HepG2 (cell line): ENCODE data around the gene PDLIM5. TPM values are rescaled to one million over a fixed set of nuclear protein-coding genes. Genes with fewer than 3 reads are reported as not detected.

Source experiments
- ATAC-seq: fragments of 200-7000 bp; cut with Tn5 transposase; 3 replicates; pipeline ENCODE4 v1.9.1; 2020; ENCODE audit warnings: mild to moderate bottlenecking, moderate library complexity
- BruUV-seq: library from RNA; stranded (reverse); fragments of 400-500 nt; replicated peaks from 2 replicates; lab custom pipeline; 2021; lab: Mats Ljungman, UMichigan
- CTCF ChIA-PET: fragments of 300-600 bp; formaldehyde crosslinking; extraction: SDS; loops from one replicate; lab custom pipeline; 2021; ENCODE audit warnings: low total read pairs, inconsistent platforms, low intra/inter-chr PET ratio; lab: Yijun Ruan, JAX
- POLR2A ChIA-PET: fragments of 350-600 bp; sonication (Branson Sonifier 250); formaldehyde crosslinking; loops from one replicate; lab custom pipeline; 2020; ENCODE audit warnings: antibody characterized with exemption, inconsistent platforms; lab: Yijun Ruan, JAX
- DNase-seq: peaks from one replicate; pipeline ENCODE4 v3.0.0-alpha.2; 2015; ENCODE audit warnings: low spot score
- FAIRE-seq: peaks from 3 replicates; lab custom pipeline; 2011; peaks lifted over from hg19 to GRCh38; lab: Jason Lieb, UNC
- H2AFZ ChIP-seq: one replicate; pipeline ENCODE4 v1.6.1; 2011; ENCODE audit warnings: low read length, inconsistent platforms
- H3K27ac ChIP-seq: fragments of 300-600 bp; 3 replicates; pipeline ENCODE4 v1.8.0; 2011; ENCODE audit warnings: mixed run types, mild to moderate bottlenecking, mixed read lengths, low read length, inconsistent platforms; ENCODE audit not compliant: insufficient read depth; ENCODE audit errors: extremely low read length
- H3K27me3 ChIP-seq, 2 experiments: fragments of 200-600 bp in 1 of 2; 2 replicates in 1 of 2; 3 replicates in 1 of 2; pipeline versions ENCODE4 v1.6.0 to v1.8.0; 2011; ENCODE audit warnings: low read length in 2 of 2, mild to moderate bottlenecking in 2 of 2, moderate library complexity in 2 of 2, inconsistent platforms in 1 of 2; ENCODE audit not compliant: insufficient read depth in 2 of 2, control insufficient read depth in 1 of 2
- H3K36me3 ChIP-seq, 2 experiments: fragments of 200-600 bp in 1 of 2; replicated peaks in 1 of 2; 2 replicates in 1 of 2; 3 replicates in 1 of 2; pipeline versions ENCODE4 v1.5.1 to v1.8.0; 2011; ENCODE audit warnings: low read length in 2 of 2, inconsistent platforms in 1 of 2; ENCODE audit not compliant: insufficient read depth in 2 of 2, control insufficient read depth in 1 of 2
- H3K4me1 ChIP-seq: 2 replicates; pipeline ENCODE4 v1.5.1; 2012; ENCODE audit warnings: low read length, inconsistent platforms; ENCODE audit not compliant: insufficient read depth
- H3K4me2 ChIP-seq: 2 replicates; pipeline ENCODE4 v1.6.0; 2011; ENCODE audit warnings: low read depth, low read length, inconsistent platforms
- H3K4me3 ChIP-seq, 3 experiments: fragments of 200-600 bp in 1 of 3; sonication (generic), shearing (Covaris generic) in 1 of 3; replicated peaks in 1 of 3; 2 replicates each; pipeline ENCODE4 v1.5.1; 2011 to 2016; ENCODE audit warnings: low read length in 3 of 3, inconsistent platforms in 2 of 3, low read depth in 2 of 3, mild to moderate bottlenecking in 2 of 3, control low read depth in 1 of 3, mixed read lengths in 1 of 3; ENCODE audit not compliant: insufficient read depth in 1 of 3
- H3K79me2 ChIP-seq: one replicate; pipeline ENCODE4 v1.6.1; 2011; ENCODE audit warnings: low read length, inconsistent platforms; ENCODE audit not compliant: insufficient read depth
- H3K9ac ChIP-seq: 2 replicates; pipeline ENCODE4 v1.6.0; 2011; ENCODE audit warnings: mild to moderate bottlenecking, low read depth, low read length, inconsistent platforms; ENCODE audit not compliant: insufficient read depth
- H3K9me3 ChIP-seq: 2 replicates; pipeline ENCODE4 v1.5.1; 2012; ENCODE audit warnings: mild to moderate bottlenecking, low read length
- H4K20me1 ChIP-seq: 2 replicates; pipeline ENCODE4 v1.6.0; 2011; ENCODE audit warnings: inconsistent platforms, mild to moderate bottlenecking, low read length, moderate library complexity; ENCODE audit not compliant: insufficient read depth
- CREB1 ChIP-seq, 2 experiments: fragments of 450-650 bp in 1 of 2; IDR thresholded peaks; 2 replicates each; pipeline ENCODE4 v1.6.1; 2016 to 2017; ENCODE audit warnings: control low read depth in 1 of 2, mild to moderate bottlenecking in 1 of 2, missing compliant biosample characterization in 1 of 2, missing genetic modification characterization in 1 of 2
- PRDM10 ChIP-seq: sonication (generic); formaldehyde crosslinking; IDR thresholded peaks from 2 replicates; pipeline ENCODE4 v1.4.0; 2020; ENCODE audit warnings: low read depth, missing genetic modification reagents
- SAP130 ChIP-seq: IDR thresholded peaks from 2 replicates; pipeline ENCODE4 v1.6.1; 2016; ENCODE audit warnings: low read depth
- TAF1 ChIP-seq: sonication (generic); formaldehyde crosslinking; IDR thresholded peaks from 2 replicates; pipeline ENCODE4 v1.4.0; 2020; ENCODE audit warnings: missing genetic modification reagents
- TCF7L2 ChIP-seq: IDR thresholded peaks from 2 replicates; pipeline ENCODE4 v1.6.1; 2011; ENCODE audit warnings: mild to moderate bottlenecking, low read depth, low read length, moderate library complexity
- TFDP1 ChIP-seq: IDR thresholded peaks from 2 replicates; pipeline ENCODE4 v1.6.1; 2016; ENCODE audit warnings: missing compliant biosample characterization, missing genetic modification reagents, borderline replicate concordance
- TRIM24 ChIP-seq: sonication (generic); formaldehyde crosslinking; IDR thresholded peaks from 2 replicates; pipeline ENCODE4 v1.8.0; 2022; ENCODE audit warnings: mild to moderate bottlenecking, missing genetic modification reagents
- ZNF367 ChIP-seq: sonication (generic); formaldehyde crosslinking; IDR thresholded peaks from 2 replicates; pipeline ENCODE4 v1.4.0; 2020; ENCODE audit warnings: missing genetic modification reagents, borderline replicate concordance
- ZNF383 ChIP-seq: sonication (generic); formaldehyde crosslinking; IDR thresholded peaks from 2 replicates; pipeline ENCODE4 v1.4.0; 2020; ENCODE audit warnings: missing genetic modification reagents, mild to moderate bottlenecking, borderline replicate concordance
- ZNF501 ChIP-seq: sonication (generic); formaldehyde crosslinking; IDR thresholded peaks from 2 replicates; pipeline ENCODE4 v1.5.1; 2020; ENCODE audit warnings: mild to moderate bottlenecking, moderate library complexity, missing genetic modification reagents
- in situ Hi-C: cut with HindIII; loops from 2 replicates; pipeline ENCODE4 v1.10.0; 2017; ENCODE audit warnings: low pct_unique_long_range_greater_than_20kb; ENCODE audit not compliant: extremely low pct_ligation_motif_present
- intact Hi-C: fragments of 100-400 bp; cut with micrococcal nuclease; formaldehyde crosslinking; loops from one replicate; pipeline ENCODE4 v1.10.0; 2022; ENCODE audit not compliant: unreplicated experiment
- polyA plus RNA-seq, 8 experiments: library from polyadenylated mRNA; depleted of rRNA in 3 of 8; stranded (reverse) in 7 of 8; unstranded in 1 of 8; fragments of >200 nt; fragmentation: Illumina TruSeq in 4 of 8; extraction: Trizol in 4 of 8; gene quantifications; 2 replicates each; pipeline versions ENCODE4 v1.2.1 to v1.2.3, GENCODE V29; 2011 to 2016; ENCODE audit warnings: low read depth in 4 of 8, missing spikeins in 1 of 8, mixed read lengths in 1 of 8; ENCODE audit not compliant: insufficient read depth in 1 of 8
- total RNA-seq, 5 experiments: library from RNA; depleted of rRNA; stranded (reverse); fragments of >200 nt; fragmentation: Illumina TruSeq; extraction: Trizol; gene quantifications; 2 replicates each; pipeline ENCODE4 v1.2.3, GENCODE V29; 2016; ENCODE audit warnings: low read depth in 1 of 5
- TF ChIP-seq, protein P1 (sequence below): sonication (generic); formaldehyde crosslinking; IDR thresholded peaks from 2 replicates; pipeline ENCODE4 v1.8.0; 2022; ENCODE audit warnings: missing genetic modification reagents, mild to moderate bottlenecking, moderate library complexity, borderline replicate concordance

PDLIM5 gene
- total and polyA plus RNA-seq, 2 of the 13 experiments (the other 11 are each of a cell fraction or from before 2014, with no cell fraction given) = 52.8 to 119 TPM

GRCh38 chr4:94700298-94700697, 248.6 kb downstream of the PDLIM5 start:
- no peak for FAIRE-seq
- Histone ChIP-seq H3K27ac (no peak overlapping the region), H3K4me3 (no peak overlapping the region), H3K4me2 (no peak overlapping the region), H3K9ac (no peak overlapping the region), H3K4me1 (no peaks in the 10 kb centered on the region), H3K36me3 (no peaks in the 10 kb centered on the region)
- DNase-seq = no peak
- POLR2A ChIA-PET = no interaction called here
- ATAC-seq = no peak
- intact Hi-C loops (no loop called here), in situ Hi-C loops (no loop called here)
- no peak for TF ChIP-seq TAF1 (CRISPR knock-in tag)
- no peak for TF ChIP-seq TCF7L2
- TF ChIP-seq TRIM24 = no peak
- no peak for TF ChIP-seq CREB1 (IDR thresholded peaks at IDR 0.05)
- TF ChIP-seq CREB1 (CRISPR knock-in tag; IDR thresholded peaks at IDR 0.05) = no peak
- no peak for TF ChIP-seq ZNF383 (CRISPR knock-in tag)
- TF ChIP-seq, protein P1, sequence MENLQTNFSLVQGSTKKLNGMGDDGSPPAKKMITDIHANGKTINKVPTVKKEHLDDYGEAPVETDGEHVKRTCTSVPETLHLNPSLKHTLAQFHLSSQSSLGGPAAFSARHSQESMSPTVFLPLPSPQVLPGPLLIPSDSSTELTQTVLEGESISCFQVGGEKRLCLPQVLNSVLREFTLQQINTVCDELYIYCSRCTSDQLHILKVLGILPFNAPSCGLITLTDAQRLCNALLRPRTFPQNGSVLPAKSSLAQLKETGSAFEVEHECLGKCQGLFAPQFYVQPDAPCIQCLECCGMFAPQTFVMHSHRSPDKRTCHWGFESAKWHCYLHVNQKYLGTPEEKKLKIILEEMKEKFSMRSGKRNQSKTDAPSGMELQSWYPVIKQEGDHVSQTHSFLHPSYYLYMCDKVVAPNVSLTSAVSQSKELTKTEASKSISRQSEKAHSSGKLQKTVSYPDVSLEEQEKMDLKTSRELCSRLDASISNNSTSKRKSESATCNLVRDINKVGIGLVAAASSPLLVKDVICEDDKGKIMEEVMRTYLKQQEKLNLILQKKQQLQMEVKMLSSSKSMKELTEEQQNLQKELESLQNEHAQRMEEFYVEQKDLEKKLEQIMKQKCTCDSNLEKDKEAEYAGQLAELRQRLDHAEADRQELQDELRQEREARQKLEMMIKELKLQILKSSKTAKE = no peak
- no peak for TF ChIP-seq PRDM10 (CRISPR knock-in tag)
- no peak for TF ChIP-seq SAP130 (CRISPR knock-in tag)
- no peak for TF ChIP-seq TFDP1 (CRISPR knock-in tag)
- TF ChIP-seq ZNF501 (CRISPR knock-in tag) = no peak
- no peak for TF ChIP-seq ZNF367
- TF ChIP-seq, all 625 proteins: peak for 0
- Histone ChIP-seq H3K27me3 (peaks cover 0 to 4% of the 10 kb centered on the region in 2 experiments; a peak in 1 of 5 replicates), H3K9me3 (no peaks in the 10 kb centered on the region), H3K79me2 (no peaks in the 10 kb centered on the region), H2AFZ (no peak overlapping the region), H4K20me1 (no peaks in the 10 kb centered on the region)
- CTCF ChIA-PET = no interaction called here
- BruUV-seq = no TSS peak
